GM06990 (cell line): Measurements from ENCODE around the gene DZIP1.
A peak's percentile ranks its signal among the peaks of the same experiment; 100 is the strongest.

Source experiments
- DNase-seq: peaks from one replicate; pipeline ENCODE4 v3.0.0-alpha.2; 2011; ENCODE audit not compliant: insufficient read length; ENCODE audit errors: extremely low read depth
- H3K27me3 ChIP-seq: replicated peaks from 2 replicates; pipeline ENCODE4 v1.6.0; 2011; ENCODE audit warnings: low read length; ENCODE audit not compliant: control insufficient read depth, insufficient read depth
- H3K36me3 ChIP-seq: 2 replicates; pipeline ENCODE4 v1.5.1; 2011; ENCODE audit warnings: low read length; ENCODE audit not compliant: control insufficient read depth, insufficient read depth
- H3K4me3 ChIP-seq: replicated peaks from 2 replicates; pipeline ENCODE4 v1.5.1; 2011; ENCODE audit warnings: low read depth, mild to moderate bottlenecking, control low read depth, low read length
- CTCF ChIP-seq: IDR thresholded peaks from 2 replicates; pipeline ENCODE4 v1.5.1; 2011; ENCODE audit warnings: low read length, control low read depth, mild to moderate bottlenecking, inconsistent platforms; ENCODE audit not compliant: insufficient read depth, poor library complexity, severe bottlenecking

The DZIP1 gene

DNA sequence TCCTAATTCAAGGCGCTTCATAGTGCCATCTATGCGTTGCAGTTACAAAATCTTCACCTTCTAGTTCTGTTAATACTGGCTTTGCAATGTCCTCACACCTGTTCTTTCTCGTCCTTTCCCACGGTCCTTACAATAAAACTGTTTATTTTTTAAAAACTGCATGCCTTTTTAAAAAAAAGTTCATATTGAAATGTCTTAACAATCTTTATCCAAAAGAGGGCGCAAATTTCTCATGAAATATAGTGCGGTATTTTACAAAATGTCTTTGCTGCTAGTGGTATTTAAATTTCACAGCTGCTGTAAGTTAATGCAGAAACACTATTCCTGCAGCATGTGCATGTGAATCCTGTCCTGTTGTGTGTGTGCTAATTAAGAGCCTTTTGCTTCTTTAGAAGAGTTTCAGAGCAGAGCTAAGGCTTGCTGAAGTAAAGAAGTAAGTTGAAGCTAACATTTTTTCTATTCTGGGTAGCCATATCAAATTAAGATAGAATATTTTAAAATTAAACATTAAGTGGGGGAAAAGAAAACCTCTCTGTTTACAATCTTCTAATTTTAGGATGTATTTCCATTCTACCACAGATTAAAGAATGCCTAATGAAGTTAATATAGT is 107.8 kb downstream of the DZIP1 start:
- H3K27me3 ChIP-seq: no peaks in the 10 kb centered on the region
- H3K4me3 ChIP-seq: no peak overlapping the region
- peak; percentile 37 for TF ChIP-seq CTCF
- H3K36me3 ChIP-seq: no peaks in the 10 kb centered on the region
- DNase-seq: no peak

DNA sequence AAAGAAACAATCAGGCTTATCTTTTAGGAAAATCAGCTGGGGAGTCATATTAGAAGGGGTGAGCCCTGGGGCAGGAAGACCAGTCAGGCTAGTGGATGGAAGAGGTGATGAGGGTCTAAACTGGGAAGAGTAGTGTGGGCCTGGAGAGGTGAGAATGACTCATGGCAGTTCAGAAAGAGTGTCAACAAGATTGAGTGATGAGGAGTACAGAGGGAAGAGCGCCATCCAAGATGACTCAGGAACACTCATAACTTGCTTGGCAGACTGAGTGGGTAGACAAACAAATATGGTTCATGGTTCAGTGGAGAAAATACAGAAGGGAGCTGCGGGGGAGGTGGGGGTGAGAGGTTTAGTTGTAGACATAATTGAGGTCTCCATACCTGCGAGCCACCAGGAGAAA is 109.3 kb downstream of the DZIP1 start:
- Histone ChIP-seq H3K36me3 (no peaks in the 10 kb centered on the region), H3K27me3 (no peaks in the 10 kb centered on the region), H3K4me3 (no peak overlapping the region)
- DNase-seq: no peak
- no peak for TF ChIP-seq CTCF

GRCh38 chr13:95533545-95534160 is 110.9 kb downstream of the DZIP1 start:
- DNase-seq: no peak
- no peaks in the 10 kb centered on the region for H3K27me3 ChIP-seq
- no peak overlapping the region for H3K4me3 ChIP-seq
- TF ChIP-seq CTCF: no peak
- no peaks in the 10 kb centered on the region for H3K36me3 ChIP-seq

- no peaks in the 10 kb centered on the region for H3K36me3 ChIP-seq
- no peak overlapping the region for H3K4me3 ChIP-seq
- DNase-seq: no peak
Measured at GRCh38 chr13:95530178-95530577, 114.3 kb downstream of the DZIP1 start.

More at GRCh38 chr13:95530178-95530577, 114.3 kb downstream of the DZIP1 start:
- H3K27me3 ChIP-seq: no peaks in the 10 kb centered on the region
- TF ChIP-seq CTCF: no peak
